HG03060 (cell line): ENCODE results near the gene SHB.
A peak's percentile ranks its signal among the peaks of the same experiment; 100 is the strongest.

Source experiments
- ATAC-seq: cut with Tn5 transposase; IDR thresholded peaks from one replicate; pipeline ENCODE4 v1.9.1; 2021; ENCODE audit warnings: low read depth, moderate number of reproducible peaks; ENCODE audit not compliant: unreplicated experiment

The SHB gene

GRCh38 chr9:37995348-37995737, 73.7 kb downstream of the SHB start:
- ATAC-seq: no peak

- peak; percentile 59 for ATAC-seq
These were observed 74.2 kb downstream of the SHB start for GRCh38 chr9:37994639-37995347.

GRCh38 chr9:37992924-37993349, 76.1 kb downstream of the SHB start:
- no peak for ATAC-seq

GRCh38 chr9:37990404-37991015, 78.5 kb downstream of the SHB start:
- ATAC-seq: no peak

- ATAC-seq: no peak
These were observed 79.3 kb downstream of the SHB start for GRCh38 chr9:37989701-37990100.

GRCh38 chr9:37988602-37989001, 80.4 kb downstream of the SHB start:
- no peak for ATAC-seq

GRCh38 chr9:37988041-37988440, 81.0 kb downstream of the SHB start:
- no peak for ATAC-seq

GRCh38 chr9:37987467-37987981, 81.5 kb downstream of the SHB start:
- no peak for ATAC-seq

- ATAC-seq: no peak
These were observed 82.2 kb downstream of the SHB start for GRCh38 chr9:37986771-37987258.

- ATAC-seq: no peak
These were observed 83.0 kb downstream of the SHB start for GRCh38 chr9:37986001-37986400.

GRCh38 chr9:37984672-37985611, 84.1 kb downstream of the SHB start:
- no peak for ATAC-seq

- no peak for ATAC-seq
These were observed 84.8 kb downstream of the SHB start for GRCh38 chr9:37984278-37984671.

GRCh38 chr9:37983381-37984067, 85.5 kb downstream of the SHB start:
- ATAC-seq: no peak

GRCh38 chr9:37979844-37980243, 89.2 kb downstream of the SHB start:
- ATAC-seq: no peak

- ATAC-seq: no peak
These were observed 90.0 kb downstream of the SHB start for GRCh38 chr9:37978983-37979382.

GRCh38 chr9:37978481-37978864, 90.6 kb downstream of the SHB start:
- no peak for ATAC-seq

GRCh38 chr9:37977851-37978480, 91.1 kb downstream of the SHB start:
- ATAC-seq: no peak

GRCh38 chr9:37976714-37977477, 92.1 kb downstream of the SHB start:
- ATAC-seq: no peak

GRCh38 chr9:37975639-37976038, 93.4 kb downstream of the SHB start:
- no peak for ATAC-seq
